GM23338 (cell line): ENCODE measurements around the gene GNB1L. TPM values are rescaled to one million over a fixed set of nuclear protein-coding genes. Genes with fewer than 3 reads are reported as not detected.

Experiments
- ATAC-seq: fragments of 200-7000 bp; cut with Tn5 transposase; 3 replicates; pipeline ENCODE4 v1.9.1; 2020
- DNase-seq: peaks from one replicate; pipeline ENCODE4 v3.0.0-alpha.2; 2015; ENCODE audit warnings: low spot score
- H2AFZ ChIP-seq: fragments of 200-600 bp; sonication (generic); 2 replicates; pipeline ENCODE4 v1.8.0; 2016; ENCODE audit warnings: antibody characterized with exemption, mild to moderate bottlenecking, moderate library complexity
- H3F3A ChIP-seq: fragments of 200-600 bp; sonication (generic); replicated peaks from 2 replicates; pipeline ENCODE4 v1.8.0; 2017; ENCODE audit warnings: antibody characterized with exemption, mixed run types, low read depth
- H3K27ac ChIP-seq: fragments of 200-600 bp; sonication (generic); 2 replicates; pipeline ENCODE4 v1.6.1; 2016; ENCODE audit warnings: low read depth
- H3K27me3 ChIP-seq: fragments of 200-600 bp; sonication (generic); 2 replicates; pipeline ENCODE4 v1.8.0; 2016; ENCODE audit warnings: mild to moderate bottlenecking, mixed run types, moderate library complexity; ENCODE audit not compliant: insufficient read depth
- H3K36me3 ChIP-seq: fragments of 200-600 bp; sonication (generic); 2 replicates; pipeline ENCODE4 v1.8.0; 2016; ENCODE audit warnings: mild to moderate bottlenecking; ENCODE audit not compliant: insufficient read depth
- H3K4me1 ChIP-seq: fragments of 200-600 bp; sonication (generic); 2 replicates; pipeline ENCODE4 v1.8.0; 2016; ENCODE audit warnings: mild to moderate bottlenecking, moderate library complexity; ENCODE audit not compliant: insufficient read depth
- H3K4me2 ChIP-seq: fragments of 200-600 bp; sonication (generic); 2 replicates; pipeline ENCODE4 v1.7.1; 2017; ENCODE audit warnings: mixed run types
- H3K4me3 ChIP-seq: fragments of 200-600 bp; sonication (generic); 2 replicates; pipeline ENCODE4 v1.6.1; 2016; ENCODE audit warnings: mixed run types
- H3K79me2 ChIP-seq: fragments of 200-600 bp; sonication (generic); replicated peaks from 2 replicates; pipeline ENCODE4 v1.8.0; 2017; ENCODE audit warnings: mild to moderate bottlenecking; ENCODE audit not compliant: insufficient read depth
- H3K9me2 ChIP-seq: fragments of 200-600 bp; sonication (generic); 2 replicates; pipeline ENCODE4 v1.8.0; 2017; ENCODE audit not compliant: insufficient read depth
- H4K20me1 ChIP-seq: fragments of 200-600 bp; sonication (generic); replicated peaks from 2 replicates; pipeline ENCODE4 v1.8.0; 2017; ENCODE audit warnings: mild to moderate bottlenecking; ENCODE audit not compliant: insufficient read depth
- H3K27ac Mint-ChIP-seq: 2 replicates; pipeline ENCODE4 v1.8.0; 2020; ENCODE audit warnings: inconsistent platforms, mild to moderate bottlenecking, moderate library complexity, mixed read lengths
- H3K27me3 Mint-ChIP-seq: 3 replicates; pipeline ENCODE4 v1.8.0; 2022; ENCODE audit warnings: low read depth, mild to moderate bottlenecking, moderate library complexity, mixed read lengths, inconsistent platforms; ENCODE audit not compliant: insufficient read depth, poor library complexity
- H3K36me3 Mint-ChIP-seq: 3 replicates; pipeline ENCODE4 v1.8.0; 2021; ENCODE audit warnings: low read depth, mild to moderate bottlenecking, inconsistent platforms, moderate library complexity, mixed read lengths
- H3K4me1 Mint-ChIP-seq: 3 replicates; pipeline ENCODE4 v1.8.0; 2020; ENCODE audit warnings: mild to moderate bottlenecking, inconsistent platforms, mixed read lengths
- H3K4me3 Mint-ChIP-seq: 3 replicates; pipeline ENCODE4 v1.8.0; 2021; ENCODE audit warnings: moderate library complexity, mild to moderate bottlenecking, inconsistent platforms, mixed read lengths
- H3K9me3 Mint-ChIP-seq: 3 replicates; pipeline ENCODE4 v1.8.0; 2020; ENCODE audit warnings: moderate library complexity, mild to moderate bottlenecking, inconsistent platforms, mixed read lengths
- CREB1 ChIP-seq: fragments of 250-450 bp; sonication (Bioruptor Pico); IDR thresholded peaks from 2 replicates; pipeline ENCODE4 v1.5.0; 2020; ENCODE audit warnings: low read depth, mild to moderate bottlenecking, moderate library complexity
- CTCF ChIP-seq, 2 experiments: fragments of 200-600 bp in 1 of 2; sonication (generic) in 1 of 2; conservative IDR thresholded peaks; 2 replicates each; pipeline versions ENCODE4 v1.5.1 to v1.6.1; 2016 to 2017; ENCODE audit warnings: antibody characterized with exemption in 2 of 2, low read depth in 2 of 2, mild to moderate bottlenecking in 2 of 2, moderate library complexity in 1 of 2
- ETS1 ChIP-seq: IDR thresholded peaks from 2 replicates; pipeline ENCODE4 v1.6.1; 2016; ENCODE audit warnings: antibody characterized with exemption
- EZH2 ChIP-seq: fragments of 200-600 bp; sonication (generic); IDR thresholded peaks from one replicate; pipeline ENCODE4 v1.8.0; 2017; ENCODE audit warnings: antibody characterized with exemption, mild to moderate bottlenecking, low read depth; ENCODE audit not compliant: unreplicated experiment
- EZH2phosphoT487 ChIP-seq: fragments of 200-600 bp; sonication (generic); IDR thresholded peaks from one replicate; pipeline ENCODE4 v1.8.1; 2018; ENCODE audit warnings: antibody characterized with exemption; ENCODE audit not compliant: unreplicated experiment
- JUNB ChIP-seq: IDR thresholded peaks from one replicate; pipeline ENCODE4 v1.6.1; 2016; ENCODE audit warnings: antibody characterized with exemption; ENCODE audit not compliant: unreplicated experiment
- NANOG ChIP-seq: IDR thresholded peaks from 2 replicates; pipeline ENCODE4 v1.6.1; 2016; ENCODE audit warnings: antibody characterized with exemption, borderline replicate concordance
- POLR2AphosphoS5 ChIP-seq: IDR thresholded peaks from 2 replicates; pipeline ENCODE4 v1.6.1; 2016; ENCODE audit warnings: antibody characterized with exemption, low read depth
- REST ChIP-seq: IDR thresholded peaks from one replicate; pipeline ENCODE4 v1.6.1; 2018; ENCODE audit warnings: antibody characterized with exemption; ENCODE audit not compliant: unreplicated experiment
- STAT1 ChIP-seq: IDR thresholded peaks from one replicate; pipeline ENCODE4 v1.6.1; 2016; ENCODE audit warnings: antibody characterized with exemption; ENCODE audit not compliant: unreplicated experiment
- ZNF114 ChIP-seq: fragments of 250-450 bp; sonication (Bioruptor Pico); IDR thresholded peaks from 2 replicates; pipeline ENCODE4 v1.5.0; 2020; ENCODE audit warnings: mild to moderate bottlenecking, moderate library complexity
- ZNF331 ChIP-seq: fragments of 250-450 bp; sonication (Bioruptor Pico); IDR thresholded peaks from 2 replicates; pipeline ENCODE4 v1.5.0; 2020; ENCODE audit warnings: low read depth, mild to moderate bottlenecking, moderate library complexity
- ZNF462 ChIP-seq: fragments of 250-450 bp; sonication (Bioruptor Pico); IDR thresholded peaks from 2 replicates; pipeline ENCODE4 v1.5.0; 2020; ENCODE audit warnings: mild to moderate bottlenecking, moderate library complexity
- polyA plus RNA-seq: library from polyadenylated mRNA; unstranded; fragments of >200 nt; fragmentation: Nextera tagmentation; extraction: Ambion mirVana; gene quantifications from 2 replicates; pipeline ENCODE4 v1.2.1, GENCODE V29; 2016
- total RNA-seq: library from RNA; depleted of rRNA; stranded (reverse); fragments of >200 nt; shearing (Covaris generic); gene quantifications from 2 replicates; pipeline ENCODE4 v1.2.3, GENCODE V29; 2014

The GNB1L gene
- total and polyA plus RNA-seq, 2 experiments from 2014 or later = 15.2 to 27.8 TPM

- Mint-ChIP-seq H3K36me3 (no peaks in the 10 kb centered on the region), H3K4me1 (peaks cover 11% of the 10 kb centered on the region), H3K4me3 (no peak overlapping the region; the same call in 2 of the 3 replicates), H3K9me3 (no peaks in the 10 kb centered on the region), H3K27me3 (peaks cover 34% of the 10 kb centered on the region), H3K27ac (no peak overlapping the region)
- Histone ChIP-seq H4K20me1 (0 out of 2 replicates have a peak, but pooled peaks cover 2% of the 10 kb centered on the region), H3K36me3 (no peaks in the 10 kb centered on the region), H3K27me3 (peaks cover 20% of the 10 kb centered on the region), H3K79me2 (no peaks in the 10 kb centered on the region), H3K9me2 (no peaks in the 10 kb centered on the region), H3K4me2 (no peak overlapping the region), H3K4me1 (no peaks in the 10 kb centered on the region), H3K27ac (no peak overlapping the region), H3K4me3 (no peak overlapping the region), H2AFZ (no peak overlapping the region), H3F3A (no peaks in the 10 kb centered on the region)
- ATAC-seq (no peak), DNase-seq (no peak)
- no peak for TF ChIP-seq NANOG
- no peak for TF ChIP-seq CTCF (conservative IDR thresholded peaks at IDR 0.05; ENCODE audit: low read depth in 2 of 2)
- no peak for TF ChIP-seq JUNB
- TF ChIP-seq REST = no peak
- TF ChIP-seq POLR2AphosphoS5 = no peak
- no peak for TF ChIP-seq ETS1
- no peak for TF ChIP-seq ZNF331 (CRISPR knock-in tag)
- TF ChIP-seq STAT1 = no peak
- no peak for TF ChIP-seq CREB1 (CRISPR knock-in tag)
- TF ChIP-seq ZNF114 (CRISPR knock-in tag) = no peak
- TF ChIP-seq EZH2 = no peak
- TF ChIP-seq EZH2phosphoT487 = no peak
- no peak for TF ChIP-seq ZNF462 (CRISPR knock-in tag)
Measured at GRCh38 chr22:19748991-19749664, 105.5 kb downstream of the GNB1L start.
